Peyer's patch (tissue), 4 donors: ENCODE data around the gene LMF1.

Source experiments
- POLR2A ChIP-seq, 2 donors: fragments of 450-650 bp; IDR thresholded peaks; one replicate each; pipeline ENCODE4 v1.5.1; 2017; ENCODE audit warnings: antibody characterized with exemption in 2 of 2, mild to moderate bottlenecking in 2 of 2, moderate library complexity in 2 of 2
- TF ChIP-seq, protein P1 (sequence below), 6 experiments: fragments of 450-650 bp in 4 of 6; fragments of 200-600 bp in 2 of 6; sonication (generic) in 1 of 6; IDR thresholded peaks; one replicate each; pipeline ENCODE4 v1.5.1; 2017 to 2019; ENCODE audit warnings: antibody characterized with exemption in 6 of 6, mild to moderate bottlenecking in 3 of 6, moderate library complexity in 1 of 6

DNA sequence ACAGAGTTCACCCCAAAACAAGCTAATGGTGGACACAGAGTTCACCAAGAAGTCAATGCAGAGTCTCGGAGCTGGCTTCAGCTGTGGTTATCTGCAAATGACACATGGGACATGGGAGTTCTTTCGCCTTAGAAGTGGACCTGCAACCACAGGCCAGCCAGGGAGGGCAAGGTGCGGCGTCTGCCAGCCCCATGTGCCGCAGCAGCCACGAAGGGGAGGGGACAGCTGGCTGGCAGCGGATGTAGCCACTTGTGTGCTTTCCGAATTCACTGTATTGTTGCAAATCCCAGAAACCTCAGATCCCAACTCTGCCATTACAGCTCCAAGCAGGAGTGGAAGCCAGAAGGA is 24.8 kb downstream of the LMF1 start:
- TF ChIP-seq, protein P1, sequence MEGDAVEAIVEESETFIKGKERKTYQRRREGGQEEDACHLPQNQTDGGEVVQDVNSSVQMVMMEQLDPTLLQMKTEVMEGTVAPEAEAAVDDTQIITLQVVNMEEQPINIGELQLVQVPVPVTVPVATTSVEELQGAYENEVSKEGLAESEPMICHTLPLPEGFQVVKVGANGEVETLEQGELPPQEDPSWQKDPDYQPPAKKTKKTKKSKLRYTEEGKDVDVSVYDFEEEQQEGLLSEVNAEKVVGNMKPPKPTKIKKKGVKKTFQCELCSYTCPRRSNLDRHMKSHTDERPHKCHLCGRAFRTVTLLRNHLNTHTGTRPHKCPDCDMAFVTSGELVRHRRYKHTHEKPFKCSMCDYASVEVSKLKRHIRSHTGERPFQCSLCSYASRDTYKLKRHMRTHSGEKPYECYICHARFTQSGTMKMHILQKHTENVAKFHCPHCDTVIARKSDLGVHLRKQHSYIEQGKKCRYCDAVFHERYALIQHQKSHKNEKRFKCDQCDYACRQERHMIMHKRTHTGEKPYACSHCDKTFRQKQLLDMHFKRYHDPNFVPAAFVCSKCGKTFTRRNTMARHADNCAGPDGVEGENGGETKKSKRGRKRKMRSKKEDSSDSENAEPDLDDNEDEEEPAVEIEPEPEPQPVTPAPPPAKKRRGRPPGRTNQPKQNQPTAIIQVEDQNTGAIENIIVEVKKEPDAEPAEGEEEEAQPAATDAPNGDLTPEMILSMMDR (IDR thresholded peaks at IDR 0.05) = no peak
- no peak for TF ChIP-seq POLR2A (IDR thresholded peaks at IDR 0.05)
